Muscle of arm (tissue), 12 donors: ENCODE data around the gene TTC39B. TPM values are rescaled to one million over a fixed set of nuclear protein-coding genes. Genes with fewer than 3 reads are reported as not detected.
"Not testable (repeated sequence)": the region's sequence is repeated elsewhere in the genome, so short reads cannot be mapped to it uniquely, and the experiment has no call there.

Source experiments
- DNase-seq: peaks from one replicate; pipeline ENCODE4 v3.0.0-alpha.2; 2013
- polyA plus RNA-seq, 12 donors: library from polyadenylated mRNA; unstranded; fragments of 120-200 nt; gene quantifications; one replicate each; pipeline ENCODE4 v1.2.1, GENCODE V29; 2013; ENCODE audit not compliant: insufficient read length in 12 of 12

TTC39B gene
- polyA plus RNA-seq, 12 donors: 2.0 to 6.3 (median 2.8) TPM; not detected in 1

- no peak for DNase-seq
These were observed 38.2 kb downstream of the TTC39B start for GRCh38 chr9:15268782-15269181.

GRCh38 chr9:15268317-15268716 lies 38.7 kb downstream of the TTC39B start:
- no peak for DNase-seq

GRCh38 chr9:15264918-15265317 lies 42.1 kb downstream of the TTC39B start:
- no peak for DNase-seq

- DNase-seq: no peak
These were observed 44.4 kb downstream of the TTC39B start for GRCh38 chr9:15262581-15262980.

- no peak for DNase-seq
These were observed 50.6 kb downstream of the TTC39B start for GRCh38 chr9:15256426-15256825.

GRCh38 chr9:15253786-15254185 lies 53.2 kb downstream of the TTC39B start:
- no peak for DNase-seq

- DNase-seq: no peak
These were observed 53.8 kb downstream of the TTC39B start for GRCh38 chr9:15253197-15253596.

GRCh38 chr9:15249981-15250380 lies 57.0 kb downstream of the TTC39B start:
- no peak for DNase-seq

GRCh38 chr9:15249042-15249818 lies 57.8 kb downstream of the TTC39B start:
- DNase-seq: no peak

GRCh38 chr9:15248621-15249020 lies 58.4 kb downstream of the TTC39B start:
- DNase-seq: no peak

GRCh38 chr9:15248081-15248480 lies 58.9 kb downstream of the TTC39B start:
- DNase-seq: no peak

GRCh38 chr9:15246708-15247107 lies 60.3 kb downstream of the TTC39B start:
- no peak for DNase-seq

- DNase-seq: no peak
These were observed 60.8 kb downstream of the TTC39B start for GRCh38 chr9:15246243-15246642.

- no peak for DNase-seq
These were observed 63.0 kb downstream of the TTC39B start for GRCh38 chr9:15244001-15244441.

GRCh38 chr9:15243081-15243480 lies 63.9 kb downstream of the TTC39B start:
- no peak for DNase-seq

- no peak for DNase-seq
These were observed 66.1 kb downstream of the TTC39B start for GRCh38 chr9:15240927-15241326.

GRCh38 chr9:15239816-15240215 lies 67.2 kb downstream of the TTC39B start:
- no peak for DNase-seq

- no peak for DNase-seq
These were observed 68.4 kb downstream of the TTC39B start for GRCh38 chr9:15238646-15239045.

- DNase-seq: no peak
These were observed 71.4 kb downstream of the TTC39B start for GRCh38 chr9:15235658-15236057.

GRCh38 chr9:15233941-15234490 lies 73.0 kb downstream of the TTC39B start:
- DNase-seq: not testable (repeated sequence)

GRCh38 chr9:15232706-15233280 lies 74.2 kb downstream of the TTC39B start:
- DNase-seq: not testable (repeated sequence)

- no peak for DNase-seq
These were observed 75.0 kb downstream of the TTC39B start for GRCh38 chr9:15231788-15232635.
